NCI-H446 treated with DMSO at 0.1 percent for 48 hours (cell line): ENCODE measurements around the gene MAP2K2.
"Not testable (repeated sequence)": the region's sequence is repeated elsewhere in the genome, so short reads cannot be mapped to it uniquely, and the experiment has no call there.

ENCODE experiments used
- DNase-seq: peaks from one replicate; lab custom pipeline; 2025; lab: John Stamatoyannopoulos, UW

The MAP2K2 gene

DNA sequence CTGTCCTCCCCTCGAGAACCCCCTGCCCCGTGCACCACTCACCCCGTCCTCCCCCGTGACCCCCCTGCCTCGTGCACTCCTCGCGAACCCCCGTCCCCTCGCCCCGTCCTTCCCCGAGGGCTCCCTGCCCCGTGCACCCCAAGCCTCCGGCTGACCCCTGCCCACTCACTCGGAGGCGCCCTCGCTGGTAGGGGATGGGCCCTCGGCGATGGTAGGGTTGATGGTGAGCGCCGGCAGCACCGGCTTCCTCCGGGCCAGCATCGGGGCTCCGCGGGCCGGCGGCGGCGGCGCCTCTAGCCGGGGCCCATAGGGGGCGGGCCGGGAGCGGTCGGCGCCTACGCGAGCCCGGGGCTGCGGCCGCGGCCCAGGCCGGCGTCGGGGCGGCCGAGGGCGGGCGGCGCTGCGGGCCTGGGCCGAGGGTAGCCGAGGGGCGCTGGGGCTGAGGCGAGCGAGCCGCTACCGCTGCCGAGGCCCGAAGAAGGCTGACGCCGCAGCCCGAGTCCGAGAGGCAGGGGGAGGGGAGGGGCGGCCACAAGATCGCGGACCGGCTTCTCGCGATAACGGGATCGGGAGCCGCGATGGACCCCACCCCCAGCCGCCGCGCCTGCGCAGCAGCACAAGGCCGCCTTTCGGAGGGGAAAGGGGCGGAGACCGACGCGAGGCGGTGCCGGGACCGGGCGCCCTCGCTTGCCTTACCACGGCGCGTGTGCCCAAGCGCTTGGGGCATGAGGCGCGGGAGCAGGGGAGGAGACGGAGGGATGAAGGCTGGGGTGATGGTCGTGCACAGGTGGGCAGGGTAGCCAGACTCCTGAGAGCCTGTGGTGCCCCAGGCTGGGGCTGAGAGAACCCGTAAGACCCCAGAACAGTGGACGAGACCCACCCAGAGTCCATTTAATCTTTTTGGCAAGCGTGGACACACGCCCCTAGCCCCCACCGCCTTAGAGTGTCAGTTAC lies at the start of gene MAP2K2:
TSS of gene MAP2K2 (minus strand) at position 508 of the 954 bp plus-strand sequence. CDS start at position 261, 247 bp downstream.
- DNase-seq: peak; percentile 83

DNA sequence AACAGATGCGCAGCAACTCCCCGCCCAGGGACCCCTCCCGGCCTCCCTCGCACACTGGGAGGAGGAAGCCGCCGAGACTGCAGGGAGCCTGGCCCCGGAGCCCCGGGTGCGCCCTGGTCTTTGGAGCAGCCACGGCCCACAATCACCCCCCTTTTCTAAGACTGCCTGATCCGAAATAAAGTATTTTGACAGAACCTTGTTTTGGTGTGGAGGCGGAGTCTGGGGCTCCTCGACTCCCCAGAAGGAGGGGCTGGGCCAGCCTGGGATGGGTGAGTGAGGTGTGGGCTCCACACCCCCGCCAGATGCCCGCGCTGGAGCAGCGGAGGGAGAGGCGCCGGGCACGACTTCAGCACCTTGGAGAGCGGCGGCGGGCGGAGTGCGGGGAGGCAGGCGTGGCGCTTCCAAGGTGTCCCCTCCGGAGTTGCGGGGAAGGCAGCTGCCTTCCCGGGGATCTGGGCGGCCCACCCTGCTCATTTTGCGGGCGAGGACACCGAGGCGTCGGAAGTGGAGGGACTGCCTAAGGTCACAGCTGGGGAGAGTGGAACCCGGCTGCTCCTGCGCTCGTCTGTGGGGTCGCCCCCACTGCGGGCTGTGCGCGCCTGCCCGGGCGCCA lies 49.0 kb upstream of the MAP2K2 start:
- no peak for DNase-seq

DNA sequence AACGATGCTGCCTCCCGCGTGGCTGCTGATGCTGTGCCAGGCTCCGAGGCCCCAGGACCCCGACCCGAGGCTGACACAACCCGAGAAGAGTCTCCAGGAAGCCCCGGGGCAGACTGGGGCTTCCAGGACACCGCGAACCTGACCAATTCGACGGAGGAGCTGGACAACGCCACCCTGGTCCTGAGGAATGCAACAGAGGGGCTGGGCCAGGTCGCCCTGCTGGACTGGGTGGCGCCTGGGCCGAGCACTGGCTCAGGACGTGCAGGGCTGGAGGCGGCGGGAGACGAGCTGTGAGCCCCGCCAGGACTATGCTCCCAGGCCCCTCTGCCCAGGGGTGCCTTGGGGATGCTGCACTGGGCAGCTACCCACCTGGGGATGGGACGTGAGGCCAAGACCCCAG lies 47.8 kb upstream of the MAP2K2 start:
- DNase-seq: no peak

DNA sequence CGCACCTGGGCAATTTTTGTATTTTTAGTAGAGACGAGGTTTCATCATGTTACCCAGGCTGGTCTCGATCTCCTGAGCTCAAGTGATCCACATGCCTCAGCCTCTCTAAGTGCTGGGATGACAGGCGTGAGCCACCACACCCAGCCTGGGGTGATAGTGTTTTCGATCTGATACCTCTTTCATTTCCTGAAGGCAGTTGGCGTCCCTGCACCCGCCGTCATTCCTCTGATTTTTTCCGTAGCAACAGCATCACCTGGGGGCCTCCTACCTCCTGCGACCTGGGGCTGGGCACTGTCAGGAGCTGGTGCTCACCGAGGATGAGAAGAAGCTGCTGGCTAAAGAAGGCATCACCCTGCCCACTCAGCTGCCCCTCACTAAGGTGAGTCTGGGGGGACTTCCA lies 40.3 kb upstream of the MAP2K2 start:
- no peak for DNase-seq

- no peak for DNase-seq
Observed at GRCh38 chr19:4161415-4162077, 37.6 kb upstream of the MAP2K2 start.

GRCh38 chr19:4157971-4158370 lies 34.0 kb upstream of the MAP2K2 start:
- not testable (repeated sequence) for DNase-seq

- DNase-seq: no peak
Observed at GRCh38 chr19:4157164-4157563, 33.2 kb upstream of the MAP2K2 start.

- no peak for DNase-seq
Observed at GRCh38 chr19:4154571-4155312, 30.8 kb upstream of the MAP2K2 start.

- DNase-seq: no peak
Observed at GRCh38 chr19:4152241-4152998, 28.5 kb upstream of the MAP2K2 start.

GRCh38 chr19:4151623-4152022 lies 27.7 kb upstream of the MAP2K2 start:
- DNase-seq: no peak

GRCh38 chr19:4149518-4150288 lies 25.8 kb upstream of the MAP2K2 start:
- DNase-seq: no peak

- no peak for DNase-seq
Observed at GRCh38 chr19:4144666-4145249, 20.8 kb upstream of the MAP2K2 start.

- not testable (repeated sequence) for DNase-seq
Observed at GRCh38 chr19:4142916-4143315, 19.0 kb upstream of the MAP2K2 start.

GRCh38 chr19:4140237-4140711 lies 16.4 kb upstream of the MAP2K2 start:
- peak; percentile 55 for DNase-seq

DNA sequence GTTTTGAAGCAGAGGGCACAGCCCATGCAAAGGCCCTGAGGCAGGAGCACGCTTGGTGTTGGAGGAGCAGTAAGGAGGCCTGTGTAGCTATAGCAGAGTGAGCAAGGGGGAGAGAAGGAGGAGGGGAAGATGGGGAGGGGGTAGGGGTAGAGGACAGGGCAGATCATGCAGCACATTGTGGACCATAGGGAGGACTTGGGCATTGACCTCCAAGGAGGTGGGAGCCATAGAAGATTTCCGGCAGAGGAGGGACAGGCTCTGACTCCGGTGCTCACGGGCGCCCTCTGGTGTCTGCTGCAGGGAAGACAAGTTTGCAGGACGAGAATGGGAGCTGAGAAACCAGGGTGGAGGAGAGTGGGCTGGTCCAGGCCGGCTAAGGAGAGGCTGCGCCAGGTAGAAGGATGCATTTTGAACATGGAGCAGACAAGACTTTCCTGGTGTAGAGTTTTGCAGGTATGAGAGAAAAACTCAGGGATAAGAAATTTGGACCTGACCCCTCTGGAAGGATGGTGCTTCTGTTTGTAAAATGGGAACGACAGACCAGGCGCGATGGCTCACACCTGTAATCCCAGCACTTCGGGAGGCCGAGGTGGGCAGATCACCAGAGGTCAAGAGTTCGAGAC lies 15.8 kb upstream of the MAP2K2 start:
- DNase-seq: no peak

DNA sequence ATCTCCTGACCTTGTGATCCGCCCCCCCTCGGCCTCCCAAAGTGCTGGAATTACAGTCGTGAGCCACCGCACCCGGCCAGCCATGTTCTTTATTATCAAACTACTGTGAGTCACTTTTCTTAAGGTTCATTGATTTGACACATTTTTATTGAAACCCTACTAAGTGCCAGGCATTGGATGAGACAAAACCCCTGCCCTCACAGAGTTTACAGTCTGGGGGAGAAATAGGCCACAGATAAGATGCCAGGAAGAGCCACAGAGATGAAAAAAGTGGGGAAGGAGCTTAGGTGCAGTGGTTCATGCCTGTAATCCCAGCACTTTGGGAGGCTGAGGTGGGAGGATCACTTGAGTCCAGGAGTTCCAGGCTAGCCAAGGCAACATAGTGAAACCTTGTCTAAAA lies 14.5 kb upstream of the MAP2K2 start:
- DNase-seq: no peak

DNA sequence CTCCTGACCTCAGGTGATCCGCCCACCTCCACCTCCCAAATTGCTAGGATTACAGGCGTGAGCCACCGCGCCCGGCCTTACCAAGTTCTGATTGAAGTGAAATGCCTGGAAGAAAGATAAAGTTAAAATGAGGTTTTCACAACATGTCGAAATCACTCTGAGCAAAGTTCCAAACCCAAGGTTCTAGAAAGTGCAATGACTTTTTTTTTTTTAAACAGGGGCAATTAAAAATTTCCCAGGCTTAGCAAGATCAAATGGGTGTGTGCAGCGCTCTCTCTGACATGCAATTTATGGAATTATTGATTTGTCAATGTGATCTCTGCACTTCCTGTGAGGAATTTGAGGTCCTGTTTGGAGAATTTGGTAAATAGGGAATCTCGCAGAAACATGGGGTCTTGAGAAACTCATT lies 12.8 kb upstream of the MAP2K2 start:
- DNase-seq: no peak

DNA sequence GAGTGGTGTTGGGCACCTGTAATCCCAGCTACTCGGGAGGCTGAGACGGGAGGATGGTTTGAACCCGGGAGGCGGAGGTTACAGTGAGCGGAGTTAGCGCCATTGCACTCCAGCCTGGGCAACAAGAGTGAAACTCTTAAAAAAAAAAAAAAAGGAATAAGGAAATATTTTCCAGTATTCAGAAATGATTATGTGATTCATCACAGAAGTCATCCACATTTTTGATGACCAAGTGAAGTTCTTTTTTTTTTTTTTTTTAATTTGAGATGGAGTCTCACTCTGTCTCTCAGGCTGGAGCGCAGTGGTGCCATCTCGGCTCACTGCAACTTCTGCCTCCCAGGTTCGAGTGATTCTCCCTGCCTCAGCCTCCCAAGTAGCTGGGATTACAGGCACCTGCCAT lies 11.5 kb upstream of the MAP2K2 start:
- DNase-seq: not testable (repeated sequence)

- no peak for DNase-seq
Observed at GRCh38 chr19:4134351-4134750, 10.4 kb upstream of the MAP2K2 start.
